Medulla oblongata (tissue), 1 donor: ENCODE data around the gene WDR27.
"Not testable (repeated sequence)": the region's sequence is repeated elsewhere in the genome, so short reads cannot be mapped to it uniquely, and the experiment has no call there.

Source experiments
- DNase-seq: peaks from one replicate; pipeline ENCODE4 v3.0.0-alpha.2; 2015; ENCODE audit errors: extremely low spot score

WDR27 gene

DNA sequence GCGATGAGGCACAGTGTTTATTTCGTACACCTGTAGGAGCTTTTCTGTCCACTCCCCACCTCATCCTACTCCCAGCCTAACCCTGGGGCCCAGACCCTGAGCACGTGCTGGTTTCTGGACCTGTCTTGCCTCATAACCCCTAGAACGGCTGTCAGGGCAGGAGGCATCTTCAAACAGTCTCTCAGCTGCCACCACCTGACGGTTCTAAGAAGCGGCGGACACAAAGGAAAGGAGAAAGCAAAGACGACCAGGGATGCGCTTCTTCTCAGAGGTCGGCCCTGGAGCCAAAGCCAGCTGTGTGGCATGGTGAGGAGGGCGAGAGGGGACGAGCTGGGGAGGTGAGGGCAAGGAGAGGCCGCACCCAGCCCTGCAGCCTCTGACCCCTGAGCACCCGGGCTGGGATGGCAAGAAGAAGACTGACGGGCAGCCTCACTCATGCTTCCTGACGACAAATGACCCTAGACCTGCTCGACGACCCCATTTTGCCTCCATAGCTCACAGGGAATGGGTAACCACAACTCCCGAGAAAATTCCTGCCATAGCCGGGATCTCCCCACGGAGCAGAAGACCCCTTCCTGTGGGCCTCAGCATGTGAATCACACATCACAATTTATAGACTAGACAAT lies 62.1 kb downstream of the WDR27 start:
- DNase-seq = no peak

DNA sequence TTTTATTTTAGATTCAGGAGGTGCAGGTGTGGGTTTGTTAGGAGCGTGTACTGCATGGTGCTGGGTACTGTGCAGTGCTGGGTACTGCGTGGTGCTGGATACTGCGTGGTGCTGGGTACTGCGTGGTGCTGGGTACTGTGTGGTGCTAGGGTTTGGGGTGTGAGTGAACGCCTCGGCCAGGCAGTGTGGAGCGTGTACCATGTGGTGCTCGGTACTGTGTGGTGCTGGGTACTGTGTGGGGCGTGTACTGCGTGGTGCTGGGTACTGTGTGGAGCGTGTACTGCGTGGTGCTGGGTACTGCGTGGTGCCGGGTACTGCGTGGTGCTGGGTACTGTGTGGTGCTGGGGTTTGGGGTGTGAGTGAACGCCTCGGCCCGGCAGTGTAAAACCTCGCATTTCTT lies 62.9 kb downstream of the WDR27 start:
- no peak for DNase-seq

DNA sequence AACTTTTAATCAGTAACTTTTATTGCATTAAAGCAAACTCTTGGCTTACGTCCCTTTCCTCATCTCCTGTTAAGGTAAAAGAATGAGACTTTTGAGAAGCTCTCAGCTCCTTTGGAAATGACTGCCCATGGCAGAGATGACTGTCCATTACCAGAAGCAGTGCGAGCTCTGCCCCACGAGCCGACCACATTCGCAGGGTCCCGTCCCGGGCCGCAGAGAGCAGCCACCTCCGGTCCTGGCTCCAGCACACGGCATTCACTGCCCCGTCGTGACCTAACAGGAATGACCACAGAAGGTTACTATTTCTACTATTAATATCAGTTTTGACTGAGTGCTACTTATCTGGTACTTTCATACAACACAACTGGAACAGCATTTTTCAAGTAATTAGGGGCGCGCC lies 63.4 kb downstream of the WDR27 start:
- DNase-seq = no peak

DNA sequence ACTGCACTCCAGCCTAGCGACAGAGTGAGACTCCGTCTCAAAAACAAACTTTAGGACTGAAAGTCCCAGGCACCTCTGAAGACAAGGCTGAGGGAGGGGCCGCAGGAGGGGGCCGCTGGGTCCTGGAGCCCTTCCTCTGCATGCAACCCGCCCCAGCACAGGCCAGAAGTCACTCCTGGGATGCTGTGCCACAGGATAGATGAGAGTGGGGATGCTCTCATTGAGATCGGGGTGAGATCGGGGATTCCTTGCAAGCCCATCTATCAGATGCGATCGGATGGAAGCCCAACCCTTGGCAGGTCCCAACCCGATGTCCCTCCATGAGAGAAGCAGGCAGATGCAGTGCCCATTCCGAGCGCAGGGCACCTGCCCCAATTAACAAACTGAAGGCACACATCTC lies 66.5 kb downstream of the WDR27 start:
- DNase-seq = no peak

DNA sequence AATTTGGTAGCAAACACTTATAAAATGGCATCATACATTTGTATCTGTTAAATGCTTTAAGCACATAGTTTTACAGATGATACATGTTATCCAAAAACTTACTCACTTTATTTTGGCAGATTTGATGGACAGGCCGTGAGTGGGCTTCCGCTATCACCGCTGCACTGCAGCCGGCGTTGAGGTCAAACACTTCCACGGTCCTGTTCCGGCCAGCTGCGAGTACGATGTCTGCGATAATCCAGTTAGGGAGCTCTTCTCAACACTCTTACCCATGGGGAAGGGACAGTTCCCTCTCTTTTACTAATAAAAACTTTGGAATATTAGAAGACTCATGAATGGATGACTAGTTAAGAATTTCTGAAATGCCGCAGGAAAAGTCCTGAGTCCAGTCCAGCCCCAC lies 69.0 kb downstream of the WDR27 start:
- no peak for DNase-seq

DNA sequence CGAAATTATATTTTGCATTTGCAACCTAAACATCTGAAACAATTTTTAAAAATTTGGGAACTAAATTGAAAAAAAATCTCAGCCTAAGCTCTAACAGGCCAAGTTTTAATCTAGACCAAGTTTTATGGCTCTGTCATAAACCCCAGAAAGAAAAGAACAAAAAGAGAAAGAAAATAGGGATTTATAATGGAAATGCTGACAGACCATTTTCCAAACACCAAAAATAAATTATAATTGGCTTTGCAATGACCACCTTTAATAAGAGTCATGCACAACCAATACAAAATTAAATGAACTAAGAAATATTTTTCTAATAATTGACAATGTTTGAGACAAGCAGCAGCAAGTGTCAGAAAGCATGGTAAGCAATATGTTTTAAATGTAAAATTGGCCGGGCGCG lies 72.6 kb downstream of the WDR27 start:
- no peak for DNase-seq

- no peak for DNase-seq
These were observed 73.9 kb downstream of the WDR27 start for GRCh38 chr6:169627736-169628607.

GRCh38 chr6:169626649-169627048 lies 75.2 kb downstream of the WDR27 start:
- DNase-seq = no peak

DNA sequence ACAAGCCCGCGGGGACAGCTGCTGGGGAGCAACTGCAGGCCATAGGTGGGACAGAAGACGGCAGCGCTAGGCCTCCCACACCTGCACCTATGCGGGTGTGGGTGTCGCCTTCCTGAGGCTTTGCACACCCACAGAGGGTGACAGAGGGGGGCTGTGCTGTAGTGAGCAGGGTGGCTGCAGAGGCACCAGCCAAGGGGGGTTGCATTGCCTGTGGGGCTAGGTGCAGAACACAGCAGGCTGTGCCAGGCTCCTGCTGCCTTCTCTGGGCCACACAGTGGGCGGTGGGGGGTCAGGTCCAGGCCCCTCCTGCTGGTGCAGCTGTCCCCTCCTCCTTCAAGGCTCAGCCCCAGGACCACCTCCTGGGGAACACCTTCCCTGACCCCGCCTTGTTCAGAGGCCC lies 75.7 kb downstream of the WDR27 start:
- no peak for DNase-seq

GRCh38 chr6:169625376-169625775 lies 76.5 kb downstream of the WDR27 start:
- no peak for DNase-seq

DNA sequence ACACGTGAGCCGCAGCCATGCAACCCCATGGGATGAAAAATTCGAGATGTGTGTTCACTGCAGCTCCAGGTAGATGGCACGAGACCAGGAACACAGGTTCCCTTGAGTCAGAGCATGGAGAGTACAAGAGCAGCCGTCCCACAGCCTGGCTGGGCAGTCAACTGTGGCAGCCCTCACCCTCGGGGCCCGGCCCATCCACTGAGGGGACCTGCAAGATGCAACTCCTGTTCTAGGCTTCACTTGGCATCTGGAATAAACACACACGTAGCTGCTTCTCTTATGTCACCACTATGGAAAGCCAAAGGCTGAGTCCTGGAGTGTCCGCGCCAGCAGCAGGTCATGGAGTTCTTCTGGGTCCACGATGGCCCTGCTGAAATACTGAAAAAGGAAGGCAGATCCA lies 77.0 kb downstream of the WDR27 start:
- no peak for DNase-seq

DNA sequence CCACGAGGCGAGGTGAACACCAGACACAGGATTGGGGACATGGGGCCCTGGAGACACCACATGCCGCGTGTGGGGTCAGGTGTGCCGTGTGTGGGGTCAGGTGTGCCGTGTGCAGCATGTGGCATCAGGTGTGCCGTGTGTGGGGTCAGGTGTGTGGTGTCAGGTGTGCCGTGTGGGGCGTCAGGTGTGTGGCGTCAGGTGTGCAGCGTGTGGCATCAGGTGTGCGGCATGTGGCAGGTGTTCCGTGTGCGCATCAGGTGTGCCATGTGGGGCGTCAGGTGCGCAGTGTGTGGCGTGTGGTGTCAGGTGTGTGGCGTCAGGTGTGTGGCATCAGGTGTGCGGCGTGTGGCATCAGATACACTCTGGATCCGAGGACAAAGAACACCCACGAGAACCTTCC lies 77.9 kb downstream of the WDR27 start:
- no peak for DNase-seq

GRCh38 chr6:169623343-169623742 lies 78.5 kb downstream of the WDR27 start:
- DNase-seq = no peak

DNA sequence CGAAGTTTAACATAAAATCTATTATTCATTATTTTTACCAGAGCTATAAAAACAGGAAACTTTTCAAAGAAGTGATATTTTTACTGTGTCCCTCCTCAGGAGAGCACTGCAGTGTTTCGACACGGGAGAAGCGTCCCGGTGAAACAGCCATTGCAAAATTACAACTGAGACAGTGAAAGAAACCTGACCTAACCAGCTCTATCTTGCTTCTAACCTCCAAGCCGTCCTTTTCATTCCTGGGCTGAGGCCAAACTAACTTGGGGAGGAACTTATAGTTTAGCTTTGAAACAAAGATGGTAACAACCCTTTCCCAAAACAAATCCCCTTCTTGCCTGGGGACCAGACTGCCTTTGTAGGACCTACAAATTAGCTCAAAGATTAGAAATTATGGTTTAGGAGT lies 79.2 kb downstream of the WDR27 start:
- no peak for DNase-seq

DNA sequence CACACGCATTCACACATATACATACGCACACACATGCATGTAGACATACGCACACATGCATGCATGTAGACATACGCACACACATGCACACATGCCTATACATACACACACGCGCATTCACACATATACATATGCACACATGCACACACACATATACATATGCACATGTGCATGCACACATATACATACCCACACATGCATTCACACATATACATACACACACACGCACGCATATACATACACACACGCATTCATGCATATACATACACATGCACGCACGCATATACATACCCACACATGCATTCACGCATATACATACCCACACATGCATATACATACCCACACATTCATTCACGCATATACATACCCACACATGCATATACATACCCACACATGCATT lies 80.5 kb downstream of the WDR27 start:
- no peak for DNase-seq

DNA sequence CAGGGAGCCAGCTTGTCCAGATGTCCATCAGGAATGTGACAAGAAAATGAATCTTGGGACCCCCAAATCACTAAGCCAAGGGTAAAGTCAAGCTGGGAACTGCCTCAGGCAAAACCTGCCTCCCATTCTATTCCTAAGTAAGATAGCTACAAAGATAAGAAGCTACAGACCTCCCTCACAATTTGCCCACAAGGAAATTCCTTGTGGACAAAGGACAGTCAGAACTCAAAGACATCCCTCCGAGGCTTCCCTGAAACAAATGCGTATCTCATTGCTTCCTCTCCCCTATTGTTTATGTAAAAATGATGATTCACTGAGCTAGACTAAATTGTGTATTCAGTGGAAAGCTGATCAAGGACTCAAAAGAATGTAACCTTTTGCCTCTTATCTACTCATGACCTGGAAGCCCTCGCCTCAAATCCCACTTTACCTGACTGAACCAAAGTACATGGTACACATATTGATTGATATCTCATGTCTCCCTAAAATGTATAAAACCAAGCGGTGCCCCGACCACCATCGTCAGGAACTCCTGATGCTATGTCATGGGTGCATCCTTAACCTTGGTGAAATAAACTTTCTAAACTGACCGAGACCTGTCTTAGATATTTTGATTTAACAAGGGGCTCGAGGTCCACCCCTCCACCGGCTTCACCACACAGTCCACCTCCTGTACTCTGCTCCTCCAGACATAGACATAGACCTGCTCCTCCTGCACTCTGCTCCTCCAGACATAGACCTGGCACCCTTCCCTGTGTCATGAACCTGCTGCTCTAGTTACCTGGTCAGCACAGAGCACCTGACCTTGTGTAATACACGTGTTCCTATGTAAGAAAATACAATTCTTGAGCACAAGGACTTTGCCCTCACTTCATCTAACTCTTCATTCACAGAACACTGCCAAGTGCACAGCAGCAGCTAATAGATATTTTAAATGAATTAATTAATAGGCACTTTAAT lies 81.4 kb downstream of the WDR27 start:
- no peak for DNase-seq

DNA sequence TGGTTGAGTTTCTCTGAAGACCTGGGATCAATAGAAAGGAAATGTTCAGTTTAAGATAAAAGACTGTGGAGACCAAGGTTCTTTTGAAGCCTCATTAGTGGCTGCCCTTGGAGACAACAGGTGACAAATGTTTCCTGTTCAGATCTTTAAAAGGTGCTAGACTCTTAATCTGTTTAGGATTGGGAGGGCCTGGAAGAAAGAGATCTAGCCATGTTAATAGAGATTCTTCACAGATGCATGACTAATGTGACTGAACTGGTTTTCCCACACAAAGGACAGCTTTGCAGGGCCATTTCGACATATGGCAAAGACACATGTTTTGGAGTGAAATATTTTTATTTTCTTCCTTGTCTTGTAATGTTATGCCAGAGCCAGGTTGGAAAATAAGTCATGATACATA lies 82.2 kb downstream of the WDR27 start:
- DNase-seq = no peak

DNA sequence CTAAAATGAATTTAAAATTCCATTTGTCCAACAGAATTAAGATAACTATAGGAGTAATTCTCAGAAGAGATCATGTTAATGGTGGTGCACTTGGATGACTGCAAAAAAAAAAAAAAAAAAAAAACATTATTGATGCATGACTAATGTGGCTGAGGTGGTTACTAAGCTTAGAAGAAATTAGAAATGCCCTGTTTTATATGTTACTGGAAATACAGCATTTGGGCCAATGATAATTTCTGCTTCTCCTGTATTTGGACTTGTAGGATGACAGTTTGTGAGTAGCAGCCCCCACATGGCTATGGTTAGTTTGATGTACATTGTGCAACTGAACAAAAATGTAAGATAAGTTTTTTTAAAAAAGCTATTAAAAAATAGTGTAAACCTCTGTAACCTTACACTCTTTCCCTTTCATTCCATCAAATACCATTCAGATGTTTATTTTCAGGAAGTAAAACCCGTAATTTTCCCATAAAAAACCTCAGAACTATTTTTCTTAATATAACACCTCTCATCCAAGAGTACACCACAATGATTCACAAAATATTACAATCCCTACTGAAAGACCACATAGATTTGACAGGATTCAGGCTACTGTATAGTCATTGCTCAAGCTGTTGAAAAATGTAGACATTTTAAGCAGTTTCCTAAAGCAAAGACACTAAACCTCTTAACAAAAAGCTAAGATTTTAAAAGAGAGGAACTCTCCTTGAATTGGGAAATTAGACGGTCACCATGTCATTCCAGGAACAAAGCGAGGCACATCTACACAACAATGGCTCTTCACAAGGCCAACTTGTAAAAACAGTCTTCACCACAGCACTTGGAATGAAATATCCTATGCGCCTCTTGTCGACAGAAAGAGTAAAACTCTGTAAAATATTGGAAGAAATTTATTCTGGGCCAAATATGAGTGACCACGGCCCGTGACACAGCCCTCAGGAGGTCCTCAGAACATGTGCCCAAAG lies 83.0 kb downstream of the WDR27 start:
- no peak for DNase-seq

GRCh38 chr6:169617562-169617961 lies 84.3 kb downstream of the WDR27 start:
- no peak for DNase-seq

- not testable (repeated sequence) for DNase-seq
These were observed 93.2 kb downstream of the WDR27 start for GRCh38 chr6:169608609-169609008.

DNA sequence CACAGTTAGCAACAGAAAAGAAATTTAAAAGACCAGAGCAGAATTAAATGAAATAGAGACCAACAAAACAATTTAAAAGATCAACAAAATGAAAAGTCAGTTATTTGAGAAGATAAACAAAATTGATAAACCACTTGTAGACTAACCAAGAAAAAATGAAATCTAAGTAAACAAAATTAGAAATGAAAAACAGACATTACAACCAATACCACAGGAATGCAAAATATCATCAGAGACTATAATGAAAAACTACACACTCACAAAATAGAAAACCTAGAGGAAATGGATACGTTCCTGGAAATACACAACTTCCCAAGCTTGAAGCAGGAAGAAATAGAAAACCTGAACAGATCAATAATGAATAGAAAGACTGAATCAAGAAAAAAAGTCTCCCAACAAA lies 97.8 kb downstream of the WDR27 start:
- DNase-seq = no peak
